ENCODE data around the gene RAP1GAP. TPM values are rescaled to one million over a fixed set of nuclear protein-coding genes. Genes with fewer than 3 reads are reported as not detected.
A peak's percentile ranks its signal among the peaks of the same experiment; 100 is the strongest.

The RAP1GAP gene
- total RNA-seq, 4 donors from 2014 or later: 0.33 to 0.83 (median 0.56) TPM

DNA sequence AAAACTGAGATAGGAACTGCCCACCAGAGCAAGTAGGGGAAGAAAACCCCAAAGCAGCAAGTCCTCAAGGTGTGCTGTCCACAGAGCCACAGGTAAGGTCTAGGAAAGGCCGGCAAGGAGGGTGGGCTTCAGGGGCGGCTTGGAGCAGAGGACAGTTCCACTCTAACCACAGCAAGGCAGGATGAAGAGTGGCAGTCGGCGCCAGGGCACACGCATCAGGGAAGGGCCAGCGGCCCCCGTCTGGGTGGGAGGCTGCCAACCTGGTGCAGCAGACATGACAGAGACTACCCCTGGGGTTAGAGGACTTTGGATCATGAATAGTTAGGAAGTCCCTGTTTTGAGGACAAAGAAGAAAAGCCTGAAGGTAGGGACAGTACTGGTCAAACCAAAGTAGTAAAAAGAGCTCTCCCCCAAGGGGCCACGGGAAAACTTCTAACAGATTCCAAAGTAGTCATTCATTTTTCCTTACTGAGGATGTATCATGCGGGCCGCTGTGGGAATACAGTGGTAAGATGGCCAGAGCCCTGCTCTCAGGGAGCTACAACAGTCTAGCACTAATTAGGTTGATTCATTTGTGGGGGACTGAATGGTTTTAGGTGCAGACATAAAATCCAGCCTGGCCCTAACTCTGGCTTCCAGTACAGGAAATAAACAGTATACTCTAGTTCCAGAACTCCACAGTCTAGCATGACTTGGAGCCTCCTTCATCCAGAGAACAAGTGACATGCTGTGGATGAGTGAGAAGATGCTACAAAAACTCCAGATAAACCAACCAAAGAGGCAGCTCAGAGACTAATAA is 3.5 kb upstream of the RAP1GAP start:
- Histone ChIP-seq H3K27me3 (peaks cover 9 to 25% (median 21%) of the 10 kb centered on the region in 4 donors), H3K4me3 (no peak overlapping the region), H3K4me1 (peaks cover 41 to 54% (median 47%) of the 10 kb centered on the region in 4 donors), H3K9me3 (no peaks in the 10 kb centered on the region), H3K36me3 (peaks cover 6 to 12% (median 8%) of the 10 kb centered on the region in 4 donors), H3K27ac (replicated peaks in 1 of 4) (peak overlapping the region; percentile 34 to 54 (median 53))
- no peak for DNase-seq (ENCODE audit: extremely low spot score)
- TF ChIP-seq, protein P1, sequence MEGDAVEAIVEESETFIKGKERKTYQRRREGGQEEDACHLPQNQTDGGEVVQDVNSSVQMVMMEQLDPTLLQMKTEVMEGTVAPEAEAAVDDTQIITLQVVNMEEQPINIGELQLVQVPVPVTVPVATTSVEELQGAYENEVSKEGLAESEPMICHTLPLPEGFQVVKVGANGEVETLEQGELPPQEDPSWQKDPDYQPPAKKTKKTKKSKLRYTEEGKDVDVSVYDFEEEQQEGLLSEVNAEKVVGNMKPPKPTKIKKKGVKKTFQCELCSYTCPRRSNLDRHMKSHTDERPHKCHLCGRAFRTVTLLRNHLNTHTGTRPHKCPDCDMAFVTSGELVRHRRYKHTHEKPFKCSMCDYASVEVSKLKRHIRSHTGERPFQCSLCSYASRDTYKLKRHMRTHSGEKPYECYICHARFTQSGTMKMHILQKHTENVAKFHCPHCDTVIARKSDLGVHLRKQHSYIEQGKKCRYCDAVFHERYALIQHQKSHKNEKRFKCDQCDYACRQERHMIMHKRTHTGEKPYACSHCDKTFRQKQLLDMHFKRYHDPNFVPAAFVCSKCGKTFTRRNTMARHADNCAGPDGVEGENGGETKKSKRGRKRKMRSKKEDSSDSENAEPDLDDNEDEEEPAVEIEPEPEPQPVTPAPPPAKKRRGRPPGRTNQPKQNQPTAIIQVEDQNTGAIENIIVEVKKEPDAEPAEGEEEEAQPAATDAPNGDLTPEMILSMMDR (IDR thresholded peaks at IDR 0.05): no peak
- TF ChIP-seq POLR2AphosphoS5 (IDR thresholded peaks at IDR 0.05) (no peak), POLR2A (IDR thresholded peaks at IDR 0.05; ENCODE audit: low read depth) (no peak), EP300 (IDR thresholded peaks at IDR 0.05) (no peak)
- intact Hi-C loops (cut with DNase I): no loop called here
- 82% methylated on average over 10 of the region's 10 CpGs for WGBS

DNA sequence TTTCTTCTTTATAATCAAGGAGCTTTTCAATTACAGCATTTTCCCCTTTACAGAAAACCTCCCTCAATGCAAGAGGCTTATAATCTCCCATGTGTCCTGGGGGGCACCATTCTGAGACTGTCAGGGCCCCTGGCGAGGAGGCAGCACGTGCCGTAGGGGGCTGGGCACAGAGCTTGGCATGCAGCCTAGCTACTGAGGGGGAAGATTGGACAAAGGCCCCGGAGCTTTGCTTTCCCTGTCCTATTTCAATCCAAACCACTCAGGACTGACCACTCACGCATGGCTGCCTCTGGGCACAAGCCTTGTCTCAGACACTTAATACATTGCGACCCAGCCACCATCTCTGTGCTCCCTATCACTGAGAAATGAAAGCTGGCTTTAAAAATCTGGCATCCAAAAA is 2.8 kb upstream of the RAP1GAP start:
- H3K9me3 ChIP-seq: no peaks in the 10 kb centered on the region
- intact Hi-C loops (cut with DNase I): no loop called here
- H3K27ac ChIP-seq (replicated peaks in 1 of 4): no peak overlapping the region
- TF ChIP-seq EP300 (IDR thresholded peaks at IDR 0.05) (no peak), POLR2AphosphoS5 (IDR thresholded peaks at IDR 0.05) (no peak), POLR2A (IDR thresholded peaks at IDR 0.05; ENCODE audit: low read depth) (no peak)
- TF ChIP-seq, protein P1 (IDR thresholded peaks at IDR 0.05): no peak
- peaks cover 0 to 4% (median 1%) of the 10 kb centered on the region in 4 donors for H3K36me3 ChIP-seq
- no peak overlapping the region for H3K4me3 ChIP-seq
- no peak for DNase-seq (ENCODE audit: extremely low spot score)
- peaks cover 9 to 33% (median 25%) of the 10 kb centered on the region in 4 donors for H3K27me3 ChIP-seq
- peaks cover 41 to 54% (median 47%) of the 10 kb centered on the region in 4 donors for H3K4me1 ChIP-seq
- 31% methylated on average over 6 of the region's 6 CpGs for WGBS

DNA sequence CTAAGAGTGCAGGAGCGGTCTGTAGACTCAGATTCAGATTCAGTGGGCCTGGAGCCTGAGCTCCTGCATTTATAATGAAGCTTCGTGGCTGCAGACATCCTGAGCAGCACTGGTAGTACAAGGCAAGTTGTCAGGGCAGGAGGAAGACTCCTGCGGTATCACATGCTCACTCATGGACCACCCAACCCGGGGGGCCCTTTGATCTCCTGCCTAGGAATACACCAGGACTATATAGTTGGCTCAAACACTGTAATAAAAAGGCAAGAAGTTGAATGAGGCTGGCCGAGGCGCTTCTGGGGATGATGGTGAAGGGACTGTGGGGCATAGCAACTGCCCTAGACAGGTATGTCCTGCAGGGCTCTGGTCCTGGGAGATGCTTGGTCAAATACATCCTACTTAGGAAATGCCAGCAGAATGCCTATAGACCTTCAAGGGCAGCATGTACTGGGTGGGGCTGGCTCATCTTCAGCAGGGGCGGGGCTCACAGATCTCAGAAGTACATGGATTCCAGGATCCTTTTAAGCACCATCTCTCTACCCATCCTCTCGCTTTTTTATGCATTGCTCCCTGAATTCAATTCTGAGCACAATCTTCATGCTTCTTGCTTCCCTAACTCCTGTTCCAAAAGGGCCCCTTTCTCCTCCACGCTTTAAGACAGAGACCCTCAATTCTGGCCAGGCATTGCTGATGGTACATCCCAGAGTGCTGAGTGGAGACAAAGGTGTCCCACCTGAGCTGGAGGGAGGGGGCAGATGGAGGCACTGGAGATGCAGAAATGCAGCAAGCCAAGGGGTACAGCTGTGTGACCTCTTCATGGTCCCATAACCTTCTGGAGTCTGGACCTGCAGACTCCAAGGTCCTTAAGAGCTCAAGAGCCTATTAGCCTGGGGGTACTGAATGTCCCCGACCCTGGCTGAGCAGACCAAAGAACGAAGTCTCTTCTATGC is 2.1 kb upstream of the RAP1GAP start:
- intact Hi-C loops (cut with DNase I): no loop called here

DNA sequence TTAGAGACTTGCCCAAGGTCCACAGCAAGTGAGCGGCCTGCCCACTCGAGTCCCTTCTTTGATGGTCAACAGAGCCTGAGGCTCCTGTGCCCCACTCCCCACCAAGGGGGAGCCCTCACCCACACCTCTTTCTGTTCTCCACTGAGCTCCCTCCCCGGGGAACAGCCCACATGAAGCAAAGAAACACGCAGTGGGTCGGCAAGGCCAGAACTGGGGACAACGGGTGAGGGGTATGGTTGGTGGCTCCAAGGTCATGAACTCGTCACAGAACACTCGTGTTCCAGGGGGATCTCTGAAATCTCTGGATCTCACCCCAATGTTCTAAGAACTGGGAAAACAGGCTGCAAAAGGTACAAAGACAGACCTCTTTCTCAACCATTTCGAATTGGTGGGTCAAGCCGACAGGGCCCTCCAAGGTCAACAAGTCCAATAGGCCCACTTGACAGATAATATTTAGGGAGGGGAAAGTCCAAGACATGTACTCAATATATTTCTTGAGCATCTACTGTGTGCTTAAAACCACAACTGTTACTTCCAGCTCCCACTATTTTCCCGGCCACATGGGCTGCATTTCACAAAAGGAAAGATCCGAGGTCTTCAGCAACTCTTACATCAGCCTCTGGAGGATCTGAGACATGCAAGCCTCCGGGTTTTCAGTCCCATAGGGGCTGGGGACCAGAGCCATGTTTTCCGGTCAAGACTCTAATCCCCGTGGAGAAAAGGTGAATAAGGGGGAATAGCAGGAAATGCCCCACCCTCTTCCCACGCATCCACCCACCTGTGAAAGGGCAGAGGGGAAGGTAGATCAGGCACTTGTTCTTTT is 1.1 kb upstream of the RAP1GAP start:
- DNase-seq (ENCODE audit: extremely low spot score): no peak
- TF ChIP-seq POLR2A (IDR thresholded peaks at IDR 0.05; ENCODE audit: low read depth) (no peak), EP300 (IDR thresholded peaks at IDR 0.05) (no peak), POLR2AphosphoS5 (IDR thresholded peaks at IDR 0.05) (no peak)
- TF ChIP-seq, protein P1 (IDR thresholded peaks at IDR 0.05): no peak
- intact Hi-C loops (cut with DNase I): no loop called here
- no peak overlapping the region for H3K27ac ChIP-seq (replicated peaks in 1 of 4)
- H3K4me3 ChIP-seq: no peak overlapping the region
- H3K27me3 ChIP-seq: peaks cover 9 to 49% (median 31%) of the 10 kb centered on the region in 4 donors
- H3K9me3 ChIP-seq: no peaks in the 10 kb centered on the region
- peaks cover 46 to 54% (median 48%) of the 10 kb centered on the region in 4 donors for H3K4me1 ChIP-seq
- no peaks in the 10 kb centered on the region for H3K36me3 ChIP-seq
- WGBS: 67% methylated on average over 16 of the region's 16 CpGs

More for the DNA sequence above, 2.1 kb upstream of the RAP1GAP start:
- Histone ChIP-seq H3K4me3 (no peak overlapping the region), H3K4me1 (peaks cover 41 to 54% (median 47%) of the 10 kb centered on the region in 4 donors), H3K27ac (replicated peaks in 1 of 4) (no peak overlapping the region), H3K9me3 (no peaks in the 10 kb centered on the region), H3K27me3 (peaks cover 9 to 39% (median 28%) of the 10 kb centered on the region in 4 donors), H3K36me3 (no peaks in the 10 kb centered on the region)
- no peak for DNase-seq (ENCODE audit: extremely low spot score)
- 84% methylated on average over 11 of the region's 11 CpGs for WGBS
- TF ChIP-seq, protein P1 (IDR thresholded peaks at IDR 0.05): no peak
- TF ChIP-seq EP300 (IDR thresholded peaks at IDR 0.05): no peak
- TF ChIP-seq POLR2A (IDR thresholded peaks at IDR 0.05; ENCODE audit: low read depth): no peak
- TF ChIP-seq POLR2AphosphoS5 (IDR thresholded peaks at IDR 0.05): no peak

All from esophagus muscularis mucosa (tissue), 4 donors.